ENCODE results near the gene PLA2G4F.

PLA2G4F gene

DNA sequence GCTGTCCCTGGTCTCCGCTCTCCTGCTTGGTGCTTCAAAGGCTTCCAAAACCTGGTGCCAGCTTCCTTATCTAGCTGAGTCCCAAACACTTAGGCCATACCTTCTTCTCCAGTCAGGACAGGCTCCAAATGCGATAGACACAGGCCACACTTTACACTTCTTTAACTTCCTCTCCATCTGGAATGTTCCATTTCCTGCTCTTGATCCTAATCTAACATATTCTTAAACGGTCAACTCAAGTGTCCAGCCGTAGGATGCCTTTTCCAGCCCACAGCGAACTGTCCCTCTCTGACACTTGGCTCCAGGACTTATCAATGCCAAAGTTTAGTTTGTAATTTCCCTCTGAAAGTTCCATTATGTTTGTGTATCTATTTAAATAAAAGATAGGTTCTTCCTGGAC lies 19.2 kb upstream of the PLA2G4F start:
- peaks cover 98% of the 10 kb centered on the region for H3K36me3 ChIP-seq
- no peak overlapping the region for H3K4me3 ChIP-seq (ENCODE audit: low read depth in 1 of 2, low read length in 1 of 2)
- no peak overlapping the region for H3K27ac ChIP-seq
- no peaks in the 10 kb centered on the region for H3K9me3 ChIP-seq
- H3K4me1 ChIP-seq (ENCODE audit: control insufficient read depth in 1 of 2, insufficient read depth in 1 of 2, low read depth in 1 of 2, low read length in 1 of 2) = no peaks in the 10 kb centered on the region
- TF ChIP-seq, protein P1, sequence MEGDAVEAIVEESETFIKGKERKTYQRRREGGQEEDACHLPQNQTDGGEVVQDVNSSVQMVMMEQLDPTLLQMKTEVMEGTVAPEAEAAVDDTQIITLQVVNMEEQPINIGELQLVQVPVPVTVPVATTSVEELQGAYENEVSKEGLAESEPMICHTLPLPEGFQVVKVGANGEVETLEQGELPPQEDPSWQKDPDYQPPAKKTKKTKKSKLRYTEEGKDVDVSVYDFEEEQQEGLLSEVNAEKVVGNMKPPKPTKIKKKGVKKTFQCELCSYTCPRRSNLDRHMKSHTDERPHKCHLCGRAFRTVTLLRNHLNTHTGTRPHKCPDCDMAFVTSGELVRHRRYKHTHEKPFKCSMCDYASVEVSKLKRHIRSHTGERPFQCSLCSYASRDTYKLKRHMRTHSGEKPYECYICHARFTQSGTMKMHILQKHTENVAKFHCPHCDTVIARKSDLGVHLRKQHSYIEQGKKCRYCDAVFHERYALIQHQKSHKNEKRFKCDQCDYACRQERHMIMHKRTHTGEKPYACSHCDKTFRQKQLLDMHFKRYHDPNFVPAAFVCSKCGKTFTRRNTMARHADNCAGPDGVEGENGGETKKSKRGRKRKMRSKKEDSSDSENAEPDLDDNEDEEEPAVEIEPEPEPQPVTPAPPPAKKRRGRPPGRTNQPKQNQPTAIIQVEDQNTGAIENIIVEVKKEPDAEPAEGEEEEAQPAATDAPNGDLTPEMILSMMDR (IDR thresholded peaks at IDR 0.05) = no peak
- H3K27me3 ChIP-seq = no peaks in the 10 kb centered on the region

DNA sequence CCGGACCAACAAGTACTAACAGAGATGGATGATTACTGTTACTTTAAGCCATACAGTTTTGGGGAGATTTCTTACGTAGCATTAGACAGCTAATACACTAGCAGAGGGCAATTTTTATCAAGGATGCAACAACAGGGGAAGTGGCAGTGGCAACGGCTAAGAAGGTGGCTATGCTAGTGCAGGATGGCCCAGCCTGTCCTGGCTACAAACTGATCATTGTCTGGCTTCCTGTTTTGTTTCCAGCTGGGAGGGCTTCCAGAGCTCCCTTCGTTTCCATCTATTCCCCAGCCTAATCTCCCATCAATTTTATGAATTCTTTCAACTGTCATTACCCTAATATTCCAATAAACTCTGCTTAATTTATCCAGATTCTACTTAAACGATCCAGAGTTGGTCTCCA lies 16.0 kb upstream of the PLA2G4F start:
- H3K4me3 ChIP-seq (ENCODE audit: low read depth in 1 of 2, low read length in 1 of 2) = no peak overlapping the region
- H3K36me3 ChIP-seq = peaks cover 100% of the 10 kb centered on the region
- H3K27ac ChIP-seq = no peak overlapping the region
- H3K9me3 ChIP-seq = no peaks in the 10 kb centered on the region
- no peaks in the 10 kb centered on the region for H3K4me1 ChIP-seq (ENCODE audit: control insufficient read depth in 1 of 2, insufficient read depth in 1 of 2, low read depth in 1 of 2, low read length in 1 of 2)
- TF ChIP-seq, protein P1 (IDR thresholded peaks at IDR 0.05) = no peak
- H3K27me3 ChIP-seq = no peaks in the 10 kb centered on the region

DNA sequence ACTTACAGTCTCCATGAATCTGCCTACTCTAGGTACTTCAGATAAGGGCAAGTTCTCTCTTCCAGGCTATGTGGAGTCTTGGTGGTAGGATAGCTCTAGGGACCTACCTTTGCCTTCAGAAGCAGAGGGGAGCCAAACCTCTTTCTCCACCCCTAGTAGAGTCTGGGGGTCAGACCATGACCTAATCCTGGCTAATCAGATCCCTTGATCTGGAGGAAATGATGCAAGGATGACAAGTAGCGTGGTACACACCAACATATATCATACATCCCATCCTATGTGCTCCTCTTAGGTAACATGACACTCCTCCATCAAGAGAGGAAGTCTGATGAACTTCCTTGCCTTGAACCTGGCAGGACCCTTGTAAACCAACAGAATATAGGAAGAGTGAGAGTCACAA lies 15.4 kb upstream of the PLA2G4F start:
- Histone ChIP-seq H3K36me3 (peaks cover 100% of the 10 kb centered on the region), H3K27me3 (no peaks in the 10 kb centered on the region), H3K4me1 (ENCODE audit: control insufficient read depth in 1 of 2, insufficient read depth in 1 of 2, low read depth in 1 of 2, low read length in 1 of 2) (no peaks in the 10 kb centered on the region), H3K27ac (no peak overlapping the region), H3K4me3 (ENCODE audit: low read depth in 1 of 2, low read length in 1 of 2) (no peak overlapping the region), H3K9me3 (no peaks in the 10 kb centered on the region)
- TF ChIP-seq, protein P1 (IDR thresholded peaks at IDR 0.05) = no peak

DNA sequence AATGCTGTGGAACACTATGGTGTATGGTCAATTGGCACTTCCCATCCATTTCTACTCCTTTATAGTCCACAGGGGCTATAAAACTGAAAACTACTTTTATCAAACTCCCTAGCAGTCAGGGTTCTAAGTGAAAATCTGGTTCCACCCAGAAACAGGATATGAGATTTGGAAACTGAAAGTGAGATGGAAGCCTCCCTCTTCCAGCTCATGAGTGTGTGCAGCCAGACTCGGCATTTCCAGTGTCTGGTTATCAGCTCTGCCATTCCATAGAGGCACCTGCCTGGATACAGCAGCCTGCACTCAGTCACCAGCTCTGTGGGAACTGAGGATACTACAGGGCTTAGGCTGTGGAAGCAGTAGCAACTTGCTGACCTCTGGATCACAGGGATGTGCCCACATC lies 14.7 kb upstream of the PLA2G4F start:
- peaks cover 100% of the 10 kb centered on the region for H3K36me3 ChIP-seq
- no peak overlapping the region for H3K27ac ChIP-seq
- TF ChIP-seq, protein P1 (IDR thresholded peaks at IDR 0.05) = no peak
- no peaks in the 10 kb centered on the region for H3K9me3 ChIP-seq
- H3K4me3 ChIP-seq (ENCODE audit: low read depth in 1 of 2, low read length in 1 of 2) = no peak overlapping the region
- H3K27me3 ChIP-seq = no peaks in the 10 kb centered on the region
- H3K4me1 ChIP-seq (ENCODE audit: control insufficient read depth in 1 of 2, insufficient read depth in 1 of 2, low read depth in 1 of 2, low read length in 1 of 2) = no peaks in the 10 kb centered on the region

DNA sequence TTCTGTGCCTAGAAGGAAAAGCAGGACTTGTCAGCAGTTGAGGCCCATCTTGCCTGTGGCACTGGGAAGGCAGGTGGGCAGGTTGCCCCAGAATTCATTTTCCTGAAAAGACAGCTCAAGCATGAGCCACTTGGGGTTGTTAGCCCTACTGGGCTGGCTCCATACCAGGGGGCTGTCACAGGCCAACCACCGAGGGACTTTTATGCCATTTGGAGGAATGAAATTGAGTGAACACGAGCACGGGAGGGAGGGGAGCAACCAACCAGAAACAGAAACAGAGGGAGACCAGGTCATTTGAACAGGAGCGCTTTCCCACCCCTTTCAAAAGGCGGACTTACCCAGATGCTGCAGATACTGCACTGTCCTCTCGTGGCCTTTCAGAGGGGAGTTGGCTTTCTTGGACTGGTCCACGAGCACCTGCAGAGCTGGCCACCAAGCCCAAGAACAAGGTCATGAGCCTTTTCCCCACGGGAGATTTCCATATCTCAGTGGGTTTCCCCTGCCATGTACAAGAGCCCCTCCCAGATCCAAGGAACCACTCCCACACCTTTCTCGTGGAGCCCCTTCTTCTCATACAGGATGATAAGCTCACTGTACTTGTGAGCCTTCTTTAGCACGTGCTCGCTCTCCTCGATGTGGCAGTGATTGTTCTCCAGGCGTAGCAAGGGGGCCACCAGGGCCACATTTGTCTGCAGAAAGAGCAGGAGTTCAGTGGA lies 9.9 kb upstream of the PLA2G4F start:
- H3K4me3 ChIP-seq (ENCODE audit: low read depth in 1 of 2, low read length in 1 of 2) = no peak overlapping the region
- H3K36me3 ChIP-seq = peaks cover 100% of the 10 kb centered on the region
- TF ChIP-seq, protein P1 (IDR thresholded peaks at IDR 0.05) = no peak
- no peaks in the 10 kb centered on the region for H3K27me3 ChIP-seq
- H3K9me3 ChIP-seq = no peaks in the 10 kb centered on the region
- no peak overlapping the region for H3K27ac ChIP-seq
- H3K4me1 ChIP-seq (ENCODE audit: control insufficient read depth in 1 of 2, insufficient read depth in 1 of 2, low read depth in 1 of 2, low read length in 1 of 2) = peaks cover 0 to 4% of the 10 kb centered on the region in 2 experiments
